LNCaP clone FGC (cell line): ENCODE results near the gene UGGT2.
"Not testable (repeated sequence)": the region's sequence is repeated elsewhere in the genome, so short reads cannot be mapped to it uniquely, and the experiment has no call there.

Source experiments
- DNase-seq: peaks from one replicate; pipeline ENCODE4 v3.0.0-alpha.2; 2011; ENCODE audit warnings: low read depth
- H3K4me3 ChIP-seq: 2 replicates; pipeline ENCODE4 v1.5.1; 2011; ENCODE audit warnings: mild to moderate bottlenecking, low read depth, low read length, control low read depth
- CTCF ChIP-seq: IDR thresholded peaks from 2 replicates; pipeline ENCODE4 v1.5.1; 2012; ENCODE audit warnings: mild to moderate bottlenecking; ENCODE audit not compliant: control insufficient read depth, insufficient read depth; ENCODE audit errors: extremely low read depth

Gene UGGT2

DNA sequence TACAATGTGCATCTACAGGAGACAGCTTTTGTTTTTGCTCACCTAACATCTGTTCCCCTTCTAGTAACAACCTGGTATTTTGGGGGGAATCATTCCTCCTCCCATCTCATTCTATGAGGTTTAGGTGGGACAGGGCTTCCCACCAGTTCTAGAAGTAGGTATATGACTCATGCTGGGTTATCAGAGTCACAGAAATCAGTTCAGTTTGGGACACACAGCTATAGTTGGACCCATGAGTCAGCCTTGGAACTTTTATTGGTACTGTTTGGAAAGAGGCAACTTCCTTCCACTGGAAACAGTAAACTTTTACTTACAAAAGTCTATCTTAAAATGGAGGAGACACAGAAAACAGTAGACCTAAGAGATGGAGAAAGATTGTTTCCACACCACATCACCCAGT, 190.8 kb downstream of the UGGT2 start:
- DNase-seq = no peak
- no peak overlapping the region for H3K4me3 ChIP-seq
- TF ChIP-seq CTCF = no peak

DNA sequence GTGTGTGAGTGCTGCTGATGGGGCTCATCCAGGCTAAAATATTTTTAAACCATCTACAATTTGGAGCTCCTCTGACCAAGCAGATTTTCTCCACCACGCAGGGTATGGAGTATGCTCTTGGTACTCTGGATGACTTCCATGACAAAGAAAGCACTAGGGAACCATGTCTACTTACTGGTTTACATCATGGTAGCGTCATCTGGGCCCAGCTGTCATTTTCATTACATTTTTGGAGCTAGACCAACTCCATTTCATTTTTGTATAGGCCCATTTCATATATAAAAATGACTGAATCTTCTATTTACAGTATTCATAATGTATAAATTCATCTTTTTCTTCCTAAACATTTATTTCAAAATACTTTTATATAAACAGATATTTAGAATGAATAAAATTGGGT, 191.9 kb downstream of the UGGT2 start:
- TF ChIP-seq CTCF = no peak
- no peak for DNase-seq
- no peak overlapping the region for H3K4me3 ChIP-seq

DNA sequence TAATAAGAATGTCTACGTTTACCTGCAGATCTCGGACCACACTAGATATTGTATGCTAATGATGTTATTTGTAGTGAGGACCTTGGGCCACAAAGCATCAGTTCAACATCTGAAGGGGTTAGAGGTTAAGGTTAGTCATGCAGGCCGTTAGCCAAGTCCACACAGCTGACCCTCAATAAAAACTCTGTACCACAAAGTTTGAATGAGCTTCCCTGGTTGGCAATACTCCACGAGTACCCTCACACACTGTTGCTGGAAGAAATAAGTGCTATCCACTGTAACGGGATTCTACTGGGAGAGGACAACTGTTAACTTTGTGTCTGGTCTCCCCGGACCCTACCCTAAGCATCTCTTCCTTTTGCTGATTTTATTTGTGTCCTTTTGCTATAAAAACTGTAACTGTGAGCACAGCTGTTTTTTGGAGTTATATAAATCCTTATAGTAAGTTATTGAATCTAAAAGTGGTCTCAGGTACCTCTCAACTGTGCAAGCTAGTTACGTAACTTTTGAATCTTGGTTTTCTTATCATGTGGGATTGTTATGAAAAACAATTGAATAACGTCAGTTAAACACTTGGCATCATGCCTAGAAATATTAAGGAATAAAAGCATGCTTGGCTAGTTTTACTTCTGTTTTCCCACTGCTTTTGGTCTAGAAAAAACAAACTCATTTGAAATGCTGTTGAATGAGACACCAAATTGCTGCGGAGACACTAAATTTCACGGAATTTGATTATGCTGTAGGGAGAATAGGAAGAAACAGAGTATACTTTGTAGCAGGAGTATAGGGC, 194.7 kb downstream of the UGGT2 start:
- DNase-seq = no peak
- TF ChIP-seq CTCF = no peak
- no peak overlapping the region for H3K4me3 ChIP-seq

GRCh38 chr13:95845656-95846055, 207.5 kb downstream of the UGGT2 start:
- DNase-seq, H3K4me3 ChIP-seq: not testable (repeated sequence)

DNA sequence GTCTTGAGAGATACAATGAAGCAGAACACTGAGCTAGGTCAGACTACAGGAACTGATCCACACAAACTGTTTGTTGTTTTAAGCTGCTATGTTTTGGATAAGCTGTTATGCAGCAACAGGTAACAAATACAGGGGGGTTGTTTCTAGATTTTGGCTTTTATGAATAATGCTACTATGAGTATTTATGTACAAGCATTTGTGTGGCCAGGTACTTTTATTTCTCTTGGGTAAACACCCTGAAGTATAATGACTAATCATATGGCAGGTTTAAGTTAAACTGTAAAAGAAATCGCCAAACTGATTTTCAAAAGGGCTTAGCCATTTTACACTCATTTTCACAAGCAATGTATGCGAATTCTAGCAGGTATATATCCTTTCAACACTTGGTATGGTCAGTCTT, 210.3 kb downstream of the UGGT2 start:
- TF ChIP-seq CTCF = no peak

DNA sequence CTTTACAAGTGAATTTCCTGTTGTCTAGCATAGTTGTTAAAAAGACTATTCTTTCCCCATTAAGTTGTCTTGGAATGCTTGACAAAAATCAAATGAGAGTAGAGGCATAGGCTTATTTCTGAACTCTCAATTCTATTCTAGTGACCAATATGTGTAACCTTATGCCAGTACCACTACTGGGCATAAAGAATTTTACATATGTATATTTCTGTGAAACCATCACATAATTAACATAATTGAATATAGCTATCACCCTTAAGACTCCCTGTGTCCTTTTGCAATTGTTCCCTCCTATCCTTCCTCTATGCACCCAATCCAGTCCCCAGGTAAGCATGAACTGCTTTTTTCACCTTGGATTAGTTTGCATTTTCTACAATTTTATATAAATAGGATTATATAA, 211.3 kb downstream of the UGGT2 start:
- no peak overlapping the region for H3K4me3 ChIP-seq
- TF ChIP-seq CTCF = no peak
- no peak for DNase-seq

More for the DNA sequence above, 210.3 kb downstream of the UGGT2 start:
- no peak overlapping the region for H3K4me3 ChIP-seq
- no peak for DNase-seq

DNA sequence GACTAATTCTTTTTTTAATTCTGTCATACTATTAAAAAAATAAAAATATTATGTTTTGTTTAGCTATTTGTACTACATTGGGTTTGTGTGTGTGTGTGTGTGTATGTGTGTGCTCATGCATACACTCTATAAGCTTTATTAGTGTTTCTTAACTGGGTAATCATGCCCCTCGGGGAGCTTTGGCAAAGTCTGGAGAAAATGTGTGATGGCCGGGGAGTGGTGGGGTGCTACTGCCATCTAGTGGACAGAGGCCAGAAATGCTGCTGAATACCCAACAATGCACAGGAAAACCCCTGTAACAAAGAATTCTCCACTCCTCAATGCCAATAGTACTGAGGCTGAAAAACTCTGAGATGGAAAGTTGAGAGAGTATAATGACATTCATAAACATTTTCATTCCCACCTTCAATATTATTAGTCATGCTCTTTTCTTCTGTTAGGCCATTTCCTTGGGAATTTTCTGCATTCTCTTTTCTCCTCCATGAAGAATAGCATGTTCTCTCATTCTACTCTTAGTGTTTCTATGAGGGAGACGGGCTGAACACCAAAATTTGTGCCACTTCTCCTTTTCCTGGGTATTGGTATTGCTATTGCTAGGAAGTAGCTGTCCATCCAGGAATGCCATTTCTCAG, 219.0 kb downstream of the UGGT2 start:
- DNase-seq = peak; percentile 22
- TF ChIP-seq CTCF = peak; percentile 87
- no peak overlapping the region for H3K4me3 ChIP-seq
